Erythroblast (primary cell): ENCODE data around the gene BPI.

Experiments
- DNase-seq, 2 experiments: peaks; one replicate each; lab custom pipeline; 2025; lab: John Stamatoyannopoulos, UW
- GATA1 ChIP-seq: IDR thresholded peaks from 2 replicates; pipeline ENCODE4 v1.6.1; 2011; ENCODE audit warnings: low read depth, mild to moderate bottlenecking, control low read depth, low read length, moderate library complexity
- POLR2A ChIP-seq: IDR thresholded peaks from 2 replicates; pipeline ENCODE4 v1.6.1; 2011; ENCODE audit warnings: mild to moderate bottlenecking, low read length

The BPI gene

GRCh38 chr20:38342713-38343310 is 38.9 kb downstream of the BPI start:
- TF ChIP-seq GATA1, result no peak
- no peak for TF ChIP-seq POLR2A
- peak; percentile 22 to 72 for DNase-seq

GRCh38 chr20:38343311-38344106 is 39.6 kb downstream of the BPI start:
- DNase-seq, result peak in 1 of 2 experiments; percentile 31
- no peak for TF ChIP-seq POLR2A
- TF ChIP-seq GATA1, result no peak

GRCh38 chr20:38344107-38344701 is 40.2 kb downstream of the BPI start:
- no peak for DNase-seq
- TF ChIP-seq POLR2A (no peak), GATA1 (no peak)

- no peak for TF ChIP-seq GATA1
- no peak for TF ChIP-seq POLR2A
- DNase-seq, result no peak
Observed at GRCh38 chr20:38345643-38346042, 41.7 kb downstream of the BPI start.

- no peak for DNase-seq
Observed at GRCh38 chr20:38346247-38346651, 42.3 kb downstream of the BPI start, which contains the start of gene LBP. TSS of gene LBP (plus strand) at chr20:38346482. CDS start at chr20:38346517, 35 bp downstream.

GRCh38 chr20:38346741-38347140 is 42.8 kb downstream of the BPI start:
- no peak for TF ChIP-seq POLR2A
- no peak for TF ChIP-seq GATA1
- no peak for DNase-seq

More at GRCh38 chr20:38346247-38346651, 42.3 kb downstream of the BPI start, which contains the start of gene LBP:
- TF ChIP-seq POLR2A (no peak), GATA1 (no peak)

GRCh38 chr20:38349856-38350255 is 45.9 kb downstream of the BPI start:
- no peak for DNase-seq
- TF ChIP-seq GATA1 (no peak), POLR2A (no peak)

- no peak for DNase-seq
- TF ChIP-seq GATA1 (no peak), POLR2A (no peak)
Observed at GRCh38 chr20:38350879-38351775, 47.2 kb downstream of the BPI start.

GRCh38 chr20:38353316-38353715 is 49.4 kb downstream of the BPI start:
- TF ChIP-seq GATA1 (no peak), POLR2A (no peak)
- no peak for DNase-seq

GRCh38 chr20:38354227-38354626 is 50.3 kb downstream of the BPI start:
- TF ChIP-seq GATA1, result no peak
- no peak for TF ChIP-seq POLR2A

GRCh38 chr20:38355161-38356012 is 51.4 kb downstream of the BPI start:
- TF ChIP-seq GATA1 (no peak), POLR2A (no peak)
- no peak for DNase-seq

More at GRCh38 chr20:38354227-38354626, 50.3 kb downstream of the BPI start:
- no peak for DNase-seq

- TF ChIP-seq GATA1, result no peak
- TF ChIP-seq POLR2A, result no peak
- peak; percentile 62 to 71 for DNase-seq
Observed at GRCh38 chr20:38357653-38358207, 53.8 kb downstream of the BPI start.

- no peak for DNase-seq
- TF ChIP-seq POLR2A (no peak), GATA1 (no peak)
Observed at GRCh38 chr20:38358556-38358955, 54.6 kb downstream of the BPI start.
